Calu3 (cell line): ENCODE data around the gene GRIP1. TPM values are rescaled to one million over a fixed set of nuclear protein-coding genes. Genes with fewer than 3 reads are reported as not detected.

ENCODE experiments used
- BruUV-seq: library from RNA; stranded (reverse); fragments of 400-500 nt; replicated peaks from 2 replicates; lab custom pipeline; 2021; lab: Mats Ljungman, UMichigan
- CTCF ChIA-PET: fragments of 300-600 bp; sonication (Branson Sonifier 250); formaldehyde crosslinking; loops from one replicate; lab custom pipeline; 2022; ENCODE audit warnings: antibody characterized with exemption; lab: Charles Lee
- DNase-seq: peaks from one replicate; pipeline ENCODE4 v3.0.0; 2022
- H3K27ac Mint-ChIP-seq: one replicate; pipeline ENCODE4 v1.8.0; 2022; ENCODE audit warnings: mixed read lengths; ENCODE audit not compliant: unreplicated experiment
- H3K27me3 Mint-ChIP-seq: one replicate; pipeline ENCODE4 v1.8.0; 2022; ENCODE audit warnings: mixed read lengths; ENCODE audit not compliant: unreplicated experiment
- H3K36me3 Mint-ChIP-seq: one replicate; pipeline ENCODE4 v1.8.0; 2022; ENCODE audit warnings: mild to moderate bottlenecking, moderate library complexity, mixed read lengths; ENCODE audit not compliant: insufficient read depth, unreplicated experiment
- H3K4me1 Mint-ChIP-seq: one replicate; pipeline ENCODE4 v1.8.0; 2022; ENCODE audit warnings: mild to moderate bottlenecking, low read depth, mixed read lengths; ENCODE audit not compliant: unreplicated experiment
- H3K4me3 Mint-ChIP-seq: one replicate; pipeline ENCODE4 v1.8.0; 2022; ENCODE audit warnings: mild to moderate bottlenecking, low read depth, moderate library complexity, mixed read lengths; ENCODE audit not compliant: unreplicated experiment
- H3K9me3 Mint-ChIP-seq: one replicate; pipeline ENCODE4 v1.8.0; 2022; ENCODE audit warnings: low read depth, mixed read lengths; ENCODE audit not compliant: unreplicated experiment
- CTCF ChIP-seq: fragments of 200-600 bp; IDR thresholded peaks from one replicate; pipeline ENCODE4 v1.8.0; 2022; ENCODE audit warnings: antibody characterized with exemption; ENCODE audit not compliant: unreplicated experiment
- intact Hi-C: fragments of 100-400 bp; cut with micrococcal nuclease; formaldehyde crosslinking; loops from one replicate; pipeline ENCODE4 v1.10.0; 2022; ENCODE audit not compliant: unreplicated experiment
- total RNA-seq: library from RNA; stranded (reverse); gene quantifications from 2 replicates; pipeline ENCODE4 v1.2.3, GENCODE V29; 2022

GRIP1 gene
- total RNA-seq, 1 experiment from 2014 or later: 47.4 TPM

GRCh38 chr12:66714709-66715108, 35.8 kb upstream of the GRIP1 start:
- no peak for TF ChIP-seq CTCF
- Mint-ChIP-seq H3K27ac (no peak overlapping the region), H3K27me3 (no peaks in the 10 kb centered on the region), H3K9me3 (peaks cover 3% of the 10 kb centered on the region), H3K4me3 (no peak overlapping the region), H3K36me3 (no peaks in the 10 kb centered on the region), H3K4me1 (peaks cover 20% of the 10 kb centered on the region)
- CTCF ChIA-PET: no interaction called here
- no peak for DNase-seq
- intact Hi-C loops: loop anchor here (5.0 kb wide), 1 partner anchor 148 kb away; no protein-coding TSS in a partner anchor
- no TSS peak for BruUV-seq

- H3K27me3 Mint-ChIP-seq: no peaks in the 10 kb centered on the region
- H3K9me3 Mint-ChIP-seq: peaks cover 3% of the 10 kb centered on the region
- H3K27ac Mint-ChIP-seq: no peak overlapping the region
- no TSS peak for BruUV-seq
- H3K36me3 Mint-ChIP-seq: no peaks in the 10 kb centered on the region
- H3K4me1 Mint-ChIP-seq: peaks cover 27% of the 10 kb centered on the region
- no peak for DNase-seq
- H3K4me3 Mint-ChIP-seq: no peak overlapping the region
- no peak for TF ChIP-seq CTCF
- intact Hi-C loops: loop anchor here (5.0 kb wide), 1 partner anchor 148 kb away; no protein-coding TSS in a partner anchor
- CTCF ChIA-PET: no interaction called here
These were observed 35.1 kb upstream of the GRIP1 start for GRCh38 chr12:66713984-66714383.

- Mint-ChIP-seq H3K4me1 (peaks cover 30% of the 10 kb centered on the region), H3K27ac (peak overlapping the region; percentile 7), H3K27me3 (no peaks in the 10 kb centered on the region), H3K9me3 (peaks cover 2% of the 10 kb centered on the region), H3K36me3 (no peaks in the 10 kb centered on the region), H3K4me3 (no peak overlapping the region)
- no TSS peak for BruUV-seq
- CTCF ChIA-PET: interaction anchor here (1.2 kb wide), 2 partner anchors 358 to 438 kb away, joined by 3 read pairs; no protein-coding TSS in a partner anchor
- intact Hi-C loops: loop anchor here (5.0 kb wide), 1 partner anchor 152 kb away; no protein-coding TSS in a partner anchor
- no peak for DNase-seq
- TF ChIP-seq CTCF: no peak
These were observed 31.0 kb upstream of the GRIP1 start for GRCh38 chr12:66709893-66710292.

- Mint-ChIP-seq H3K4me1 (peaks cover 30% of the 10 kb centered on the region), H3K27ac (peak overlapping the region; percentile 7), H3K4me3 (no peak overlapping the region), H3K27me3 (no peaks in the 10 kb centered on the region), H3K36me3 (no peaks in the 10 kb centered on the region), H3K9me3 (no peaks in the 10 kb centered on the region)
- no peak for TF ChIP-seq CTCF
- intact Hi-C loops: no loop called here
- no peak for DNase-seq
- CTCF ChIA-PET: interaction anchor here (0.6 to 1.2 kb wide), 3 partner anchors 21 to 437 kb away, joined by 3 read pairs; no protein-coding TSS in a partner anchor
- BruUV-seq: no TSS peak
These were observed 30.5 kb upstream of the GRIP1 start for GRCh38 chr12:66709457-66709773.
